HL-60/S4 (cell line): ENCODE measurements around the gene UNC45B.

Source experiments
- in situ Hi-C: fragments of 300-500 bp; cut with MboI; formaldehyde crosslinking; loops from 2 replicates; pipeline ENCODE4 v1.14.3; 2022; ENCODE audit warnings: low sequenced_read_pairs

UNC45B gene, protein sequence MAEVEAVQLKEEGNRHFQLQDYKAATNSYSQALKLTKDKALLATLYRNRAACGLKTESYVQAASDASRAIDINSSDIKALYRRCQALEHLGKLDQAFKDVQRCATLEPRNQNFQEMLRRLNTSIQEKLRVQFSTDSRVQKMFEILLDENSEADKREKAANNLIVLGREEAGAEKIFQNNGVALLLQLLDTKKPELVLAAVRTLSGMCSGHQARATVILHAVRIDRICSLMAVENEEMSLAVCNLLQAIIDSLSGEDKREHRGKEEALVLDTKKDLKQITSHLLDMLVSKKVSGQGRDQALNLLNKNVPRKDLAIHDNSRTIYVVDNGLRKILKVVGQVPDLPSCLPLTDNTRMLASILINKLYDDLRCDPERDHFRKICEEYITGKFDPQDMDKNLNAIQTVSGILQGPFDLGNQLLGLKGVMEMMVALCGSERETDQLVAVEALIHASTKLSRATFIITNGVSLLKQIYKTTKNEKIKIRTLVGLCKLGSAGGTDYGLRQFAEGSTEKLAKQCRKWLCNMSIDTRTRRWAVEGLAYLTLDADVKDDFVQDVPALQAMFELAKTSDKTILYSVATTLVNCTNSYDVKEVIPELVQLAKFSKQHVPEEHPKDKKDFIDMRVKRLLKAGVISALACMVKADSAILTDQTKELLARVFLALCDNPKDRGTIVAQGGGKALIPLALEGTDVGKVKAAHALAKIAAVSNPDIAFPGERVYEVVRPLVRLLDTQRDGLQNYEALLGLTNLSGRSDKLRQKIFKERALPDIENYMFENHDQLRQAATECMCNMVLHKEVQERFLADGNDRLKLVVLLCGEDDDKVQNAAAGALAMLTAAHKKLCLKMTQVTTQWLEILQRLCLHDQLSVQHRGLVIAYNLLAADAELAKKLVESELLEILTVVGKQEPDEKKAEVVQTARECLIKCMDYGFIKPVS

DNA sequence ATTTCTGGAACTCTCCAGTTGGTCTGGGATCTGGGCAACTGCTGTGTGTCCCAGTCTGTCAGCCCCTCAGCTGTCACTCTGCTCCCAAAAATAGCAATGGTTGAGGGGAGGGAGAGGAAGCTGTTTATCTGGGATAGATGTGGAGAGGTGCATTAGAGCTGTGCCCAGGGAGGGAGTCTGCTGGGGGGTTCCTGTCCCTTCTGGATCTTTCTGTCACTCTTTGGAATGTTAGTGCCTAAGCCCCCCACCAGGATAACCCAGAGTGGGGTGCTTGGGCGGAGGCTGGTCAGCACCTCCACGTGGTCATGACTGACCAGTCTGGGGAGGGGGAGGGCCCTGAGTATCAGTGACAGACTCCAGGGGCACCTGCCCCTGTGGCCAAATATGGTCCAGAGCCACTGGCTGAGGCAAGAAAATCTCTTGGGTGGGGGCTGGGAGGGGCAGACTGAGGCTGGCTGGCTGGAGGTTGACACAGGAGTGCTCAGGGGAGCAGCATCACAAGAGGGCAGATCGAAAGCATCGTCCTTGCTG, at the start of gene UNC45B:
TSS of gene UNC45B (plus strand) at position 443 of the 531 bp plus-strand sequence. CDS start 447 bp downstream, outside the sequence.
- in situ Hi-C loops, result no loop called here

DNA sequence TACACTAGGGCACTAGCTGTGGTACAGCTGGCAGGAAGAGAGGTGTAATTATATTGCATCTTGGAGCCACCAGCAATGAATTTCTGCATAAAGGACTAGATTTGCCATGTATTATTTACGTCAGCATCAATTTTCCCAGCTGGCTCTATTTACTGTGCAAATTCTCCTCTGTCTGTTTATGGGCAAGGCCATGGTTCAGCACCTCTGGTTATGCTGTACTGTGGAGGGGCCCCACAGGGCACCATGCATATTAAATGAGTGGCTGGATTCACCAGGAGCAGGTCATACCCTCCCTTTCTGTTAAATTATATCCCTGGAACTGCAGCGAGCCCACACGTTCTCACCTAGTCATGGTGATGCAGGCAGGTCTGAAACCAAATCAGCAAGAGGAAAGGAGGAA, 47.7 kb upstream of the UNC45B start:
- in situ Hi-C loops, result no loop called here

DNA sequence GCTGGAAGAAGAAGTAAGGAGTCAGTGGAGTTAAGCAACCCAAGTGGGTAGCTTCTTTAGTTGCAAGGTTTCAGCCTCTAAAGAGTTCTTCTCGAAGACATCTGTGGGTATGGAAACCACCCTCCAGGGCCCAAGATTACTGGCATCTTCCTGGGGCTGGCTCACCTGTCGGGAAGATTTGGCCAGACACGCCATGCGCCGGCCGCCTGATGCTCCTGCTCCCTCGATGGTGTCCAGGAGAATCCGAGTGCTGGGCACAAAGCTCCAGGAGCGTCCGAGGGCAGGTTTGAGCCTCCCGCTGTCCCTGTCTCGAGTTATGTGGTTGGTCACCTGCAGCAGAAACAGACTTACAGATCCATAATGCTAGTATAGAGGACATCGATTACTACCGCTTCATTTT, 46.6 kb upstream of the UNC45B start:
- in situ Hi-C loops, result no loop called here

DNA sequence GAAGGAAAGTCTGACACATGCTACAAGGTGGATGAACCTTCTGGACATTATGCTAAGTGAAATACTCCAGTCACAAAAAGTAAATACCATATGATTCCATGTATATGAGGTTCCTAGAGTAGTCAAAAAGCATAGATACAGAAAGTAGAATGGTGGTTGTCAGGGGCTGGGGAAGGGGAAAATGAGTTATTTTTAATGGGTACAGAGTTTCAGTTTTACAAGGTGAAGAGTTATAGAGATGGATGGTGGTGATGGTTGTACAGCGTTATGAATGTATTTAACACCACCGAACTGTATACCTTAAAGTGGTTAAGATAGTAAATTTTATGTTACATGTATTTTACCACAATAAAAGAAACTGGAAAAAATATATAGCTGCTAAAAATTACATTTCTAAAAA, 45.9 kb upstream of the UNC45B start:
- in situ Hi-C loops, result no loop called here

DNA sequence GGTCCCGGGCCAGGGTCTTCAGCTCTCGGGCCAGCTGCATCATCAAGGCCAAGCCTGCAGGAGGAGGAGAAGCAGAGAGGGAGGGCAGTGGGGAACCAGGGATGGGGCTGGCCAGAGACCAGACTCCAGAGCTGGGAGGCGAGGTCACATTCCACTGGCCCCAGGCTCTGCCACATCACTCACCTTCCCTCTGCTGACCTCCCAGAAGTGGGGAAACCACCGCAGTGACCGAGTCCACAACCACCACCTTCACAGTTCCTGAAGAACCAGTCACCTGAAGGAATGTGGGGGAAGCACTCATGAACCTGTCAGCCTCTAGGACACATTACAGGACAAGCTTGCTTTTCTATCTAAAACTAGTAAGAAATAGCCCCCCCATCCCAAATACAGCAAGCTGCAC, 44.3 kb upstream of the UNC45B start:
- in situ Hi-C loops, result no loop called here

DNA sequence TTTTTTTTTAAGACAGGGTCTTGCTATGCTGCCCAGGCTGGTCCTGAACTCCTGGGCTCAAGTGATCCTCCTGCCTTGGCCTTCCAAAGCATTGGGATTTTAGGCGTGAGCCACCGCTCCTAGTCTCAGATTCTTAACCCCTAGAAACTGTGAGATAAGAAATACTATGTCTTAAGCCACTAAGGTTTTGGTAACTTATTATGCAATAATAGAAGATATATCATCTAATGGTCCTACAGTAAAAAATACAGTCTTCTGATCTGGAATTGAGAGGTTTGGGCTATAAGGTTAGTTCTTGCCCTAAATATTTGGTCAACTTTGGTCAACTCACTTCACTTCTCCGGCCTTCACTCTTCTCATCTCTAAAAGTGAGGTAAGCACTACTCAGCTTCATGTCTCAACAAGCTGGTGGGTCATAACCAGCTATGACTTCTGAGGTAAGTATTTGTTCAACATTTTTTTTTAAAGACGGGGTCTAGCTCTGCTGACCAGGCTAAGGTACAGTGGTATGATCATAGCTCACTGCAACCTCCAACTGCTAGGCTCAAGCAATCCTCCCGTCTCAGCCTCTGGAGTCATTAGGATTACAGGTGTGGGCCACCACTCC, 42.7 kb upstream of the UNC45B start:
- in situ Hi-C loops, result no loop called here

DNA sequence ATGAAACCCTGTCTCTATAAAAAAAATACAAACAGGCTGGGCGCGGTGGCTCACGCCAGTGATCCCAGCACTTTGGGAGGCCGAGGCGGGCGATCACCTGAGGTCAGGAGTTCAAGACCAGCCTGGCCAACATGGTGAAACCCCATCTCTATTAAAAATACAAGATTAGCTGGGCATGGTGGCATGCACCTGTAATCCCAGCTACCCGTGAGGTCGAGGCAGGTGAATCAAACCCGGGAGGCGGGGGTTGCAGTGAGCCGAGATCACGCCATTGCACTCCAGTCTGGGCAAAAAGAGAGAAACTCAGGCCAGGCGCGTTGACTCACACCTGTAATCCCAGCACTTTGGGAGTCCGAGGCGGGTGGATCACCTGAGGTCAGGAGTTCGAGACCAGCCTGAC, 36.8 kb upstream of the UNC45B start:
- in situ Hi-C loops, result loop anchor here (10.0 kb wide), 3 partner anchors 116 to 696 kb away; no protein-coding TSS in a partner anchor

DNA sequence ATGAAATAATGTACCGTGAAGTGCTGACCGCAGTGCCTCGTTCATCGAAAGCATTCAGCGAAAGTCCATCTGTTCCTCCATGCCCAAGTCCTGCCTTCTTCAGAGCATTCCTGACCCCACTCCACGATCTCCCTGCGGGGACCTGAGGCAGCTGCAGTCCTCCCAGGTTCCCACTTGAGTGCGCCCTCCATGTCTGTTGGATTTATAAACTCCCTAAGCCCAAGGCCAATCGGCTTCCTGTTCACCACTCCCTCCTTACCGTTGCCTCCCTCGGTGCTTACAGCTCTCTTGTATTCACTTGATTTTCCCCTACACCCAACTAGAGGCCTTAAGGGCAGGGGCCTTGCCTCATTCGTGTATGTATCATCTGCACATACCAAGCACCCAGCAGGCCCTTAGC, 30.8 kb upstream of the UNC45B start:
- in situ Hi-C loops, result loop anchor here (10.0 kb wide), 3 partner anchors 122 to 702 kb away; no protein-coding TSS in a partner anchor

DNA sequence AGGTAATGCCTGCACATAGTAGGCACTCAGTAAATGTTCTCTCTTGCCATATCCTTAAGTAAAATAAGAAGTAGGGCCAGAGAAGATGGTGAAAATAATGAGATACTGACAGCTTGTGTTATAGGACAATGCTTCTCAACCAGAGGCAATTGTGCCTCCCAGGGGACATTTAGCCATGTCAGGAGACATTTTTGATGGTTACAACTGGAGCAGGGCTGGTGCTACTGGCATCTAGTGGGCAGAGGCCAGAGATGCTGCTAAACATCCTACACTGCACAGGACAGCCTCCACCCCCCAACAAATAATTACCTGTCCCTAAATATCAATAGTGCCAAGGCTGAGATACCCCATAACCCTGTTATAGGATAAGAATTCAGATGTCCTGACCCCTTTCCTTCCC, 29.6 kb upstream of the UNC45B start:
- in situ Hi-C loops, result loop anchor here (10.0 kb wide), 3 partner anchors 123 to 703 kb away; no protein-coding TSS in a partner anchor

DNA sequence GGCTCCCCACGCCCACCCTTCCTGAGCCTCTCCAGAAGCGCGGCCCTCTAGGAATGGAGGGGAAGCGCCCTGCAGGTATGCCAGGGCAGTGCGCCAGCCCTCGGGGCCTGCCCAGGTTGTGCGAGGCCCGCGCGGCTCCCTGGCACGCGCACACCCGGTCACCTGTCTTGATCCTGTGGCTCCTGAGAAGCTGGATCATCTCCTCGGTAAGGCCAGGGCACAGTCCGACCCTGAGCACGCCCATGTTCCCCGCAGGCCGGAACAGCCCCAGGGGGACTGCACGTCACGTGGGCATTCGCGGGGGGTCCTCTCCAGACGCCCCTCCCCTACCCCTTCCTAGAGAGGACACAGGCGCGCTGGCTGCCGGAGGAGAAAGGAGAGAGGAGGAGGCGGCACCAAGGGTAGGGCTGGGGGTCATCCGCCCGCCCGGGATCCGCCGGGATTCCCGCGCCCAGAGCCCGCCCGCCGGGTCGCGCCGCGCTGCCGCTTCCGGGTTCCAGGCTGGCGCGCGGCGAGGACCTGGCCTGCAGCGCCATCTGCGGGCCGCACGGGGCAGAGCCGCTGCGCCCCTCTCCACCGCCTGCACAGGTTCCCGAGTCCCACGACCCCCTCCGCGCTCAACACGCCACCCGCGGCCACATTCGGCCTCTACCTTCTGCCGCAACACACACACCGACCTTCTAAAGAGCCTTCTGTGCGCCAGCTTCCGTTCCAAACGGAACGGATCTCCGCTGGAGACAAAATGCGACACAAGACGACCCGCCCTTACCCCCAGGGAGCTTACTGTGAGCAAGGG, 28.0 kb upstream of the UNC45B start, which contains the start of gene RAD51D:
TSS of gene RAD51D (minus strand) at position 491 of the 796 bp plus-strand sequence. CDS start at position 244, 247 bp downstream.
- in situ Hi-C loops, result loop anchor here (10.0 kb wide), 4 partner anchors 125 to 705 kb away; no protein-coding TSS in a partner anchor

DNA sequence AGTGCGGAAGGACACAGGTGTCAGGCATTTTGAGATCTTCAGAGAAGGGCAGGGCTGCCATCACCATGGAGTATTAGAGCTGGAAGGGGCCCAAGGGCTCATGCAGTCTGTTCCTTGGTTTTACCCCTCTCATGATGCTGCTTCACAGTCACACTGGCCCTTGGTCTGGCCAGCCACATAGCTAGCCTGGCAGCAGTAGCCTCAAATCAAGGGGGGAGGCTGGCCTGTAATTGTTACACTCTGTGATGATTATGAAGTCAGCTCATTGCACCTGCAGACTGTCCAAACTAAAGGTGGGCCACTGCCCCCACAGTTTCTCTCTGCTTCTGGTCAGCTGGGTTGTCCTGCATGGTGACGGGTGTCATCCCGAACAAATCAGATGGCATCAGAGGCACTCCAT, 26.3 kb upstream of the UNC45B start, which contains the start of gene FNDC8:
TSS of gene FNDC8 (plus strand) at position 301 of the 400 bp plus-strand sequence. CDS start at position 380, 79 bp downstream.
- in situ Hi-C loops, result loop anchor here (10.0 kb wide), 1 partner anchor 577 kb away; no protein-coding TSS in a partner anchor

DNA sequence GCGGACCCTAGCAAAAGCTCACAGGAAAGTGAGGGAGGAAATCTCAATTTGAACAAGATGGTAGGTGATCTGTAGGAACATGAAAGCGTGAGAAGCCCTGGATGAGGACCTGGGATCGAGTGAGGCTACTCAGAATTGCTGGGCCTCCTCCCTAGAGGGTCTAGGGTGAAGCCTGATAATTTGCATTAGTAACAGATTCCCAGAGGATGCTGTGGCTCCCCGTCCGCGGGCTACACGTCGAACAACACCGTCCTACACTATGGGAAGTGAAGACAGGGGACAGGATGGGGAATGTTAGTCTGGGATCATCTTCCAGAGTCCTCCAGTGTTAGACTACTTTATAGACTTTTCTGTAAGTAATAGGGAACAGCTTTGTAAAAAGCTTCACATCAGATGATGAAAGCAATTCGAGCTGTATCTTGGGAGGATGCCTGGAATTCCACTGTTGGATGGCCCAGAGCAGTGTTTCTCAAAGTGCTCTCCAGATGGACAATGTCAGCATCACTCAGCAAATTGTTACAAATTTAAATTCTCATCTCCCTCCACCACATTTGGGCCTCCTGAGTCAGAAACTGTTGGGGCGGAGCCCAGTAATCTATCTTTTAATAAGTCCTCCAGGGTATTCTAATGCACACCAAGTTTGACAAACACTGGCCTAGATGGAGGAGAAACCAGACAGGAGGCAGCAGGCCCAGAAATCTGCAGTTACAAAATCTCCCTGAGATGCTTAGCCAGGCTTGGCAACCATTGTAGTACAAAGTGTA, 19.7 kb upstream of the UNC45B start:
- in situ Hi-C loops, result loop anchor here (10.0 kb wide), 1 partner anchor 583 kb away; no protein-coding TSS in a partner anchor

DNA sequence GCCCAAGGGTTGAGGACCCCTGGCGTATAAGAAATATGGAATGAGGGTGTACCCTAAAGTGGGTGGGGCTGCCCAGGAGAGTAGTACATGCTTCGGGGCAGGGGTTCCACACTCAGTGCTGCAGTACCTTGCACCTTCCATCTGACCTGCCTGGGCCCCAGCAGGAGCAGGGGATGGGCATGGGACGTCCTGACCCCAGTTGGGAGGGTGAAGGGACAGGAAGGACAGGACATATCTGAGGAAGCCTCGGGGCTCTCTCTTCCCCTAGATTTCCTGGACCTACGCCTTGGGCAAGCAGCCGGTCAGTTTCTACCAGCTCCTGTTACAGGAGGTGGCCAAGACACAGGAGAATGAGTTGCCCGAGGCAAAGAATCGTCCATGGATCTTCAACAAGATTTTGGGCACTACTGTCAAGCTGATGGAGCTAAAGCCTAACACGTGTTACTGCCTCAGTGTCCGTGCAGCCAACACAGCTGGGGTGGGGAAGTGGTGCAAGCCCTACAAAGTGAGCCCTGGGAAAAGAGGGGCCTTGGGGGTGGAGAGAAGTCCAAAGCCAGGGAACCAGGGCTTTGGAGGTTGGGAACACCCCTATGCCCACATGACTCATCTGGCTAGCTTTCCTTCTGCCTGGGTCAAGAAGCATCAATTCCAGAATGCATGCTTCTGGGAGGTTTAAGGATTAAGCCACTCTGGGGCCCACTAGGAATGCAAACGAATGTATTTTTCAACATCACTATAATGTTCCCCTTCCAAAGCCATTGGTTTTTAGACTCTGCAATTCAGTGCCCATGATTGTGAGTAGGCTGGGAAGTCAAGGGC, 18.3 kb upstream of the UNC45B start:
- in situ Hi-C loops, result loop anchor here (10.0 kb wide), 1 partner anchor 585 kb away; no protein-coding TSS in a partner anchor

DNA sequence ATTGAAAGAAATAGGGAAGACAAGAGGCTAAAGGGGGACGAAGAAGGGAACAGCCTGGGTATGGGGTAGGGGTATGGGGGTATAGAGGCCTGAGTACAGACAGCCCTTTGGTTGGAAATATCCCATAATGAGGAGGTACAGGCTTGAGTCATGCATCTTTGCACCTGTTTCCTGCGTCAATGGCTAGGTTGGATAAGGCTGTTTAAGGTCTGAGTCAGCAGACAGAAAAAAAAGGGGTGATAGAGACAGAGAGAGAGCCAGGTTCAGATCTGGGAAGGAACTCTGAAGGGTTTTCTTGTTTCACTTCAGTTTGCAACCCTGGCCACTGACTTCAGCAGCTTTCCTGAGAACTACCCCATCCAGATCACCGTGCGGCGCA, 17.7 kb upstream of the UNC45B start:
- in situ Hi-C loops, result loop anchor here (10.0 kb wide), 1 partner anchor 585 kb away; no protein-coding TSS in a partner anchor

DNA sequence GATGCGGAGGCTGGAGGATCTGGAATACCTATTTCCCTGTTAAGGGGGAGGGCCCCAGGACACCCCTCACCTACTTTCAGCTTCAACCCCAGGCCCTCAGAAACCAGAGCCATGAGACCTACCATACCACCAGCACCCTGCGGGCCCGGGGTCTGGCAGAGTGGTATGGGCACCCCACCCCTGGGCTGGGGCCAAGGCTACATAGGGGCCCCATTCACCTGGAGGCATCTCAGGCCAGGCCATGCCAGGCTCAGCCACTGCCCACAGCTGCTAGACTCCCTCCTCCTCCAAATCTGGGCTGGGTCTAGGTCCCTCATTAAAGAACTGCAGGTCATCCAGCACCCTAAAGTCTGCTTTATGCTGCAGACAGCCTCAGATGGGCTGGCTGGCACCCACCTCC, 17.2 kb upstream of the UNC45B start:
- in situ Hi-C loops, result no loop called here

DNA sequence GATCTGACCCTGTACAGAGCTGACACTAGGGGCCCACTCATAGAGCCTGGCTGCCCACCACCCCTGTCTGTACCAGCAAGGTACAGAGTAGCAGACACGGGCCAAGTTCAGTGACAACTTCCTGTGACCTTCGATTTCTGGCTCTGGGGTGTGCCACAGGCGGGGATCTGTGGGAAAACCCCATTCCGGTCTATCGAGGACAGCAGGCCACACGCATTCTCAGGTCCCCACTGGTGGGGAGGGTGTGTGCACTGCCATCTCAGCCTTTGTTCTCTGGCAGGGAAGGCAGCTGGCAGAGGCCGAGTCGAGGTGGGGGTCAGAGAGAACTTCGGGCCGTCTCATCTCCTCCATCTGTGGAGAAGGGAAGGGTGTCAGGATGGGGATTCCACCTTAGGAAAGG, 15.5 kb upstream of the UNC45B start:
- in situ Hi-C loops, result no loop called here

DNA sequence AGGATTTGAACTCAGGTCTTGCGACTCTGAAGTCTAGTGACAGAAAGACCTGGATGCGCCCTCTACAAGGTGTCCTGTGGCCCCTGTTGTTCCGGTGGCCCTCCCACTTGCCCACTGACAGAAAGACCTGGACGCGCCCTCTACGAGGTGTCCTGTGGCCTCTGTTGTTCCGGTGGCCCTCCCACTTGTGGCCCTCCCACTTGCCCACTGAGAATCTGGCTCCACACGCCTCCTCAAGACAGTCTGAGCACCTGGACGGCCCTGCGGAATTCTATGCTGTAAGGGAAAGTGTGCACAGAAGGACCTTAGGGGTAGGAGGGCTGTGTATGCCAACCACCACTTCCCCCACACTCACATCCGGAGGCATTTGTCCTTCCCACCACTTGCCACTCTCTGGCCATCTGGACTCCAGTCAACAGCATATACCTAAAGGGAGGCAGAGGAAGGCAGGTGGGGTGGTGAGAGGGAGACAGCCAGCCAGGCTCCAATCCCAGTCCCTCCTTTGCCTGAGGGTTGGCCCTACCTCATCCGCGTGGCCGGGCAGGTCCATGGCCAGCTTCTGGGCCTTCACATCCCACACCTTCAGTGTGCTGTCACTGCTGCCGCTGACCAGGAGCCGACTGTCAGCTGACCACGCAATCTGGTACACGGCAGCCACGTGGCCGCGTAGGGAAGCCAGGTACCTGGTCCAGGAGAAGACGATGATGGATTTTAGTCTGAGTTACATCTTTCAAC, 14.6 kb upstream of the UNC45B start:
- in situ Hi-C loops, result no loop called here
